Activated CD8-positive, alpha-beta memory T cell treated with anti-CD3 and anti-CD28 coated beads, Interleukin-2, amount 50 U/mL, for 48 hours (primary cell): Measurements from ENCODE around the gene JUNB.
A peak's percentile ranks its signal among the peaks of the same experiment; 100 is the strongest.
"Not testable (repeated sequence)": the region's sequence is repeated elsewhere in the genome, so short reads cannot be mapped to it uniquely, and the experiment has no call there.

Source experiments
- DNase-seq: peaks from one replicate; pipeline ENCODE4 v3.0.0-alpha.2; 2020

Gene JUNB

DNA sequence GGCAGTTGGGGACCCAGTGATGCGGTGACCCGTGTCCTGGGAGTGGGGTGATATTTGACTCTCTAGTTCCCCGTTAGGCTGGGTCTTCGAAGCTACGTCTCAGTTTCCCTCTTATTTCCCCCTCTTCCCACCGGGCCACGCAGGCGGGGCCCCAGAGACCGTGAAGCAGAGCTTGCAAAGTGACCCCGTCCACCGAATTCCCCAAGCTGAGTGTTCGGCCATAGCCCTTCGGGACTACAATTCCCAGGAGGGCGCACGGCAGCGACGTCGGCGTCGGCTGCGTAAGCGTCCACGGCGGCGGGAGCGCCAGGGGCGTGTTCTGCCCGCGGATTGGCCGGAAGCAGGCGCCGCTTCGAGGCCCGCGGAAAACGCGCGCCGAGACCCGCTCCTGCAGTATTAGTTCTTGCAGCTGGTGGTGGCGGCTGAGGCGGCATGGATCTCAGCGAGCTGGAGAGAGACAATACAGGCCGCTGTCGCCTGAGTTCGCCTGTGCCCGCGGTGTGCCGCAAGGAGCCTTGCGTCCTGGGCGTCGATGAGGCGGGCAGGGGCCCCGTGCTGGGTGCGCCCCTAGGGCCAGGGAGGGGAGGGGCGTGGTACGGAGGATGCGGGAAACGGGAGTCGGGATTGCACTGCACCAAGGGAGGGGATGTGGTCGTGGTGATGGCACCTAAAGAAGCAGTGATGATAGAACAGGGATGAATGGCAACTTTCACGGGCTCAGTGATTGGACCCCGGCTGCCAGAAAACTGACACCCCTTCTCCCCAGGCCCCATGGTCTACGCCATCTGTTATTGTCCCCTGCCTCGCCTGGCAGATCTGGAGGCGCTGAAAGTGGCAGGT, 15.2 kb downstream of the JUNB start, which contains the start of gene RNASEH2A:
RNASEH2A (plus strand) TSS at position 343 of the 840 bp plus-strand sequence; CDS start at position 433, 90 bp downstream.
- peak; percentile 94 for DNase-seq

- DNase-seq, result no peak
Observed at GRCh38 chr19:12815088-12815487, 23.8 kb downstream of the JUNB start.

- DNase-seq, result not testable (repeated sequence)
Observed at GRCh38 chr19:12817188-12817587, 25.9 kb downstream of the JUNB start.

- DNase-seq, result not testable (repeated sequence)
Observed at GRCh38 chr19:12817810-12818209, 26.5 kb downstream of the JUNB start.

GRCh38 chr19:12821761-12822160, 30.5 kb downstream of the JUNB start:
- no peak for DNase-seq

DNA sequence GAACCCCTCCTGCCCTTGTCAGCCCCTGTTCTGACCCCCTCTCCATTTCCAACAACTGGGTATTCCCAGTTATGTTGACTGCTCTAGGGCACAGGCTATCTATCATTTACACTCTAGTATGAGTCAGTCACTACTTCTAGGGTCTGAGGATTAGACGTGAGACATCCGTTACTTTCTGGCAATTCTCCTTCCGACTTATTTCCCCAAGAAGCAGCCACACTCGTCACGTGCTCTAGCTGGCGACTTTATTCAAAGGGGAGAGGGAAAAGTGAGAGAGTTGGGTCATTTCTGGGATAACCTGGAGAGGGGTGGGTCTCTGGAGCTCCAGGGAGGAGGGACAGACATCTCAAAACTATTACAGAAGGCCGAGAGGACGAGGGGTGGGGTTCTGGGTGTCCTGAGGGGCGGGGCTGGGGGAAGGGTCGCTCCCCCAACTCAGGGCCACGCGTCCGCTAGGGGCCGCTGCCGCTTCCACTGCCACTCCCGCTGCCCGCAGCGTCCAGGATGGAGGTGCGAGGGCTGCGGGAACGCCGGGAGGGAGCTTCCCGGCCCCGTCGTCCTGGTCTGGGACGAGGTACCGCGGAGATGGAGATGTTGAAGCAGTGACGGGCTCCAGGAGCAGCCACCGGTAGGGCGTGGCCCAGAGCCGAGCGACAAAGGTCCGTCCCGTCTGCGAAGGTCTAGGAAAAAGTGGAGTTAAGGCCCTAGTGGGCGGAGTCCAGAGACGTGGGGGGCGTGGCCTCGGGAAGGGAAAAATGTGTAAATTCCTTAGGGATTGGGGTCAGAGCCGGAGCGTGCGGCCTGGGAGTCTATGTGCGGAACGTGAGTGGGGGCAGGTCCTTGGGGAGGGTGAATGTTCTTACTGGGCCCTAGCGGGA, 34.2 kb downstream of the JUNB start:
- peak; percentile 70 for DNase-seq

- no peak for DNase-seq
Observed at GRCh38 chr19:12828494-12828893, 37.2 kb downstream of the JUNB start.

GRCh38 chr19:12833418-12833737, 42.1 kb downstream of the JUNB start:
- DNase-seq, result no peak

GRCh38 chr19:12833738-12834565, 42.7 kb downstream of the JUNB start:
- peak; percentile 70 for DNase-seq

GRCh38 chr19:12834566-12834943, 43.3 kb downstream of the JUNB start, which contains the start of gene RTBDN:
Gene RTBDN (minus strand): TSS chr19:12834579. CDS start chr19:12829979, 4,600 bp downstream.
- no peak for DNase-seq

DNA sequence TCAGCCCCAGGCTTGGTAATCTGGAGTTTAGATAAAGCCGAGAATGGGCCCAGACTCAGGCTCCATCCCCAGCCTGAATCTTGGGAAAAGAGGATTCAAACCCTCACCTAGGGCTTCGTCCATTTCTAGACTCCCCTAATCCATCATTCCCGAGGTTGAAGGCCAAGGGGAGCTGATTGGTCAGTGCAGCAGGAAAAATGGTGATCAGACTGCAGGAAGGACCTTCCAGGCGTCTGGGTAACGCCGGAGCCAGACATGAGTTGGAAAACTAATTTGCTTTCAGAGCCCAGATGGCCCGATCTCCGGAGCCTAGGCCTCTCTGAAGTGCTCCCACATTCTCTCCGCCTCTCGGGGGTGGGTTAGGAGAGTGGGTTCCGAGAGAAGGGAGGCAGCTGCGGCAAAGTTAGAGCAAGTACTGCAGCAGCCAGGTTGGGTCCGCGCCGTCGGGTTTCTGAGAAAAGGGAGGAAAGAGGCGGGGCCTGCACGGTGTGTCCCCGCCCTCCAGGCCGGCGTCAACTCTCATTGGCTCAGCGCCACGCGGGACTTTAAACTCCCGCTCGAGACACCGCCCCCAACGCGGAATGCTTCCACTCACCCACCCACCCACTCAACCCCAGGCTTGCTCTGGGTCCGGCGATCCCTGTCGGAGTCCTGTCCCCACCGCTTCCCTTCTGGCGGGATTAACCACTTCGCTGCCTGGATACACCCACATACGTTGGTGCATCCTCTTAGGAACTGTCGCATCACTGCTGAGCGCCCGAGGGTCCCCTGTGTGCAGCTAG, 43.9 kb downstream of the JUNB start:
- DNase-seq, result no peak

DNA sequence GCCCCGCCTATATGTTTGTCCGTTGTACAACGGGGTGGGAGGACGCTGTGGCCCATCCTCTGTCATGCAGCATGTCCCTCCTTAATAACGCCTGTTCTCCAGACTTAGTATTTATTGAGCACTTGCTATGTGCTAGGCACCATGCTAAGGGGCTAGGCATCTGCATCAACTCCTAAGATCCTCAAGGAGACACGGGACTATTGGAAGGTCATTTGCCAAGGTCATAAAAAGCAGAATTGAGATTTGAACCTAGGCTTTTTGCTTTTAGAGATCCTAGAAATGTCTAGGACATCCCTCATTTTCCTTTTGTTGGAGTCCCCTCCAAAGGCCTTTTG, 45.2 kb downstream of the JUNB start:
- no peak for DNase-seq

DNA sequence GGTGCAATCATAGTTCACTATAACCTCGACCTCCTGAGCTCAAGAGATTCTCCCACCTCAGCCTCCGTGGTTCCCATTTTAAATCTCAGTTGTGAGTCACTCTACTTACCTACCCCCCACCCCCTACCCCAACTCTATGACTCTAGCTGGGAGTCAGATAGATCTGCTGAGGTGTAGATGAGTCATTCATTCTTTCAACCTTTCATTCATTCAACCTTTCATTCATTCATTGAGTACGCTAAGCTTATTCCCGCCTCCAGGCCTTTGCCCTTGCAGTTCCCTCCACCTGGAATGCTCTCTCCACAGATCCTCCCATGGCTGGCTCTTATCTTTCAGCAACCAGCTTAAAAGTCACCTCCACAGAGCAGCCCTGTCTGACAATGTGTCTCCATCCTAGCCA, 45.9 kb downstream of the JUNB start:
- DNase-seq, result no peak

DNA sequence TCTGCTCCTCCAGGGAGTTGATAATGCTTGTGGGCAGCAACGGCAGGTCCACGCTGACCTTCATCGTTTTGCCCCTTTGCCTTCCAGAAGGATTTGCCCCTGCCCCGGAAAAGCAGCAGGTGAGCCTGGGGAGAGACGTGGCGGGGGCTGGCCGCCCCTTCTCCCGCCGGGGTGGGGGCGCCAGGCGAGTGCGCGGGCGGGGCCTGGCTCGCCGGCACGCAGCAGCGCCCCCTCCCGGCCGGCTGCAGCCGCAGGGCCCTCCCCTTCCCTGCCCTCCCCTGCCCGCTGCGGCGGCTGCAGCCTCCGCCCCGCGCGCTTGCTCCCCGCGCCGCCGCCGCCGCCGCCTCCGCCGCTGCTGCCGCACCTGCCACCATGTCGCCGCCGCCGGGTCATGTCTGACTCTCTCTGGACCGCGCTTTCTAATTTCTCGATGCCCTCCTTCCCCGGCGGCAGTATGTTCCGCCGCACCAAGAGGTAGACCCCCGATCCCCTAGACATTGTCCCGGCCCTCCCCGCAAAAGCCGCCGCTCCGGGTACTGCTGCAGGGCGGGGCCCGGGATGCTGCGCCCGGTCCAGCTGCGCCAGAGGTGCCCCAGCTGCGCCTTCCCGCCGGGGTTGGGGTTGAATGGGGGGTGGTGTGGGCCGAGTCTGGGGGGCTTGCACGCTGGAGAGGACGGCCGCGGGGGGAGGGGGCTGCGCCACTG, 47.0 kb downstream of the JUNB start, which contains the start of gene MAST1:
MAST1 (plus strand) TSS at position 334 of the 704 bp plus-strand sequence; CDS start at position 392, 58 bp downstream.
- DNase-seq, result peak; percentile 83

- no peak for DNase-seq
Observed at GRCh38 chr19:12838886-12839756, 47.8 kb downstream of the JUNB start.

- peak; percentile 87 for DNase-seq
Observed at GRCh38 chr19:12840091-12841079, 49.1 kb downstream of the JUNB start.

GRCh38 chr19:12841094-12841493, 49.8 kb downstream of the JUNB start:
- peak; percentile 68 for DNase-seq

DNA sequence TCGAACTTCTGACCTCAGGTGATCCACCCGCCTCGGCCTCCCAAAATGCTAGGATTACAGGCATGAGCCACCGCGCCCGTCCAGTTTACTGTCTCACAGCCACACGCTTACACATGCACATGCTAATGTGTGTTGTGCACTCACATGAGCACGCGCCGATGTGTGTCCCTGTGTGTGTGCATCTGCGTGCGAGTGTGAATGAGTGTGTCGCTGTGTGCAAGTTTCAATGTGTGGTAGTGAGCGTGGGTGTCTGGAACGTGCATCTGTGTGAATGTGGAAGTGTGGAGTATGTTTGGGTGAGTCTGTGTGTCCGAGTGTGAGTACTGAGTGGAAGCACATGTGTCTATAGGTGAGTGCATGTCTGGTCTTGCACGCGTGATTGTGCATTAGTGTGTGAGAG, 51.2 kb downstream of the JUNB start:
- no peak for DNase-seq
